Frontal cortex (tissue), 4 donors: ENCODE measurements around the gene DPYSL5. TPM values are rescaled to one million over a fixed set of nuclear protein-coding genes. Genes with fewer than 3 reads are reported as not detected.
"Not testable (repeated sequence)": the region's sequence is repeated elsewhere in the genome, so short reads cannot be mapped to it uniquely, and the experiment has no call there.

Experiments
- DNase-seq, 2 donors: peaks; one replicate each; pipeline ENCODE4 v3.0.0; 2012; ENCODE audit warnings: low spot score in 2 of 2
- FAIRE-seq: peaks from 2 replicates; lab custom pipeline; 2012; peaks lifted over from hg19 to GRCh38; lab: Jason Lieb, UNC
- total RNA-seq: library from RNA; depleted of rRNA; stranded (reverse); fragments of >200 nt; gene quantifications from one replicate; pipeline ENCODE4 v1.2.3, GENCODE V29; 2014
- donor health status: control.
- donor health status: control.
- donor health status: control.

The DPYSL5 gene, protein sequence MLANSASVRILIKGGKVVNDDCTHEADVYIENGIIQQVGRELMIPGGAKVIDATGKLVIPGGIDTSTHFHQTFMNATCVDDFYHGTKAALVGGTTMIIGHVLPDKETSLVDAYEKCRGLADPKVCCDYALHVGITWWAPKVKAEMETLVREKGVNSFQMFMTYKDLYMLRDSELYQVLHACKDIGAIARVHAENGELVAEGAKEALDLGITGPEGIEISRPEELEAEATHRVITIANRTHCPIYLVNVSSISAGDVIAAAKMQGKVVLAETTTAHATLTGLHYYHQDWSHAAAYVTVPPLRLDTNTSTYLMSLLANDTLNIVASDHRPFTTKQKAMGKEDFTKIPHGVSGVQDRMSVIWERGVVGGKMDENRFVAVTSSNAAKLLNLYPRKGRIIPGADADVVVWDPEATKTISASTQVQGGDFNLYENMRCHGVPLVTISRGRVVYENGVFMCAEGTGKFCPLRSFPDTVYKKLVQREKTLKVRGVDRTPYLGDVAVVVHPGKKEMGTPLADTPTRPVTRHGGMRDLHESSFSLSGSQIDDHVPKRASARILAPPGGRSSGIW
- 101 TPM for total RNA-seq

DNA sequence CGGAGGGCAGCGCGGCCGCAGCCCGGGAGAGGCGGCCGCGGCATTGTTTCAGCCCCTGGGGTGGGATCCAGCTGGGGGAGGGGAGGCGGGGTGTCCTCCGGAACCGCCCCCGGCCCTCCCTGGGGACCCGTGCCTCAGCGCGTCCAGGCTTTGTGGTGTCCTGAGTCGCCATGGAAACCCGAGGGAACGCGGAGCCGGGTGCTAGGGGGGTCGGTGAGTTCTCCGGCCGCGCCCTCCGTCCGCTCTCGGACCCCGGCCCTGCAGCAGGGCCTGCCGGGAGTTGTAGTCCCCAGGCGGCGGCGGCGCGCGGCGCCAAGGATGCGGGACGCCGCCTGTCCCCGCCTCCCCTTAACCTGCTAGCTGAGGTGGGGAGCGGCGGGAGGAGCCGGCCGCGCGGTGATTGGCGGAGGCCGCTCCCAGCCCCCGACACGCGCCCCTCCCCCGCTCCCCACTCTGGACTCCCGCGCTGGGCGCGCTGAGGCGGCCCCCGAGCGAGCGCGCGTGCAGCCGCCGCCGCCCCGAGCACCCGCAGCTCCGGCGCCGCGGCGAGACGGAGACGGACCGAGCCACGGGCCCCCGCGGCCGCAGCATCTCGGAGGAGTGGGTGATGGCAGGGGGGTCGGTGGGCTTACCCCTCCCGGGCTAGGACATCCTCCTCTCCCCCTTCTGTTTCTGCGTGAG is at the start of gene DPYSL5:
Gene DPYSL5 (plus strand): TSS at position 478 of the 681 bp plus-strand sequence. CDS start 50,368 bp downstream, outside the sequence.
- DNase-seq (peak; percentile 81 to 91), FAIRE-seq (no peak)

- FAIRE-seq: no peak
Observed at GRCh38 chr2:26801328-26801727, 46.6 kb upstream of the DPYSL5 start.

GRCh38 chr2:26801796-26802195 is 46.1 kb upstream of the DPYSL5 start:
- DNase-seq (no peak), FAIRE-seq (no peak)

More at GRCh38 chr2:26801328-26801727, 46.6 kb upstream of the DPYSL5 start:
- no peak for DNase-seq

DNA sequence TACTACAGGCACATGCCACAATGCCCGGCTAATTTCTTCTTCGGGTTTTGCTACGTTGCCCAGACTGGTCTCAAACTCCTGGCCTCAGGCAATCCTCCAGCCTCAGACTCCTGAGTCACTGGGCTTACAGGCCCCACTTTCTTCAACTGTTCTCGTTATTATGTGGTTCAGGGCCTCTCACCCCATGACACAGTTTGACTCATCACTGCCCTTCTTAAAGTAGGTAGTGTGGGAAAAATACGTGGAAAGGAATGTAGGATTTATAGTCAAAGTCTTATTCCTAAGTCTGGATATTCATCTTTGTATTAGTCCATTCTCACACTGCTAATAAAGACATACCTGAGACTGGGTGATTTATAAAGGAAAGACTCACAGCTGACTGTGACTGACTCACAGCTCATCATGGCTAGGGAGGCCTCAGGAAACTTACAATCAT is 42.7 kb upstream of the DPYSL5 start:
- FAIRE-seq: no peak
- no peak for DNase-seq

DNA sequence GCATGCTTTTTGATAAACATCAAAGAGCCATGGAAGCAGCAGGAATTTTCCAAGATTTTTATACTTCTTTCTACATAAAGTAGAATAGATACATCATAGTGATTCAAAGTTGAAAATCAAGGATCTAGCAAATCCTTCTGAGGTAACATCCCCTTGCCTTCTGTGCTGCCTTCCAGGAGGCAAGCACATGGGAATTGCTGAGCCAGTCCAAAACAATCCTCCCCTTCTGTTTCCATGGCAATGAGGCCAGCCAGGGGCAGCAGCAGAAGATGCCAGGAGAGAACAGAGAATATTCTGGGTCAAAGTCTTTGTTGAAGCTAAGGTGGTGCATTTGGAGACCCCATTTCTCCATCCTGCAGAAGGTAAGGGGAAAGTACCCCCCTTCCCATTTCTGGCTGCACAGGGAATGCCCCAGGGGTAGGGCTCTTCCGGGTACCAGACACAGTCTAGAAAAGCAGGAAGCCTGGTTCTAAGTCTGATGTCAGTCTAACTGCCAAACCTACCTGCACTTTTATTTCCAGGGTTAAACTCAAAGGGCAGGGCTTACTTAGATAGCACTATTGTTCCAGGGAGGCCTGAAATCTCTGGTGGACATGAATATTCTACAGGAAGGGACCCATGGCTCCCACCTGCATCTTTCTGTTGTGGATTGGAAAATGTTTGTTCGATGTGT is 40.0 kb upstream of the DPYSL5 start:
- DNase-seq (no peak), FAIRE-seq (no peak)

DNA sequence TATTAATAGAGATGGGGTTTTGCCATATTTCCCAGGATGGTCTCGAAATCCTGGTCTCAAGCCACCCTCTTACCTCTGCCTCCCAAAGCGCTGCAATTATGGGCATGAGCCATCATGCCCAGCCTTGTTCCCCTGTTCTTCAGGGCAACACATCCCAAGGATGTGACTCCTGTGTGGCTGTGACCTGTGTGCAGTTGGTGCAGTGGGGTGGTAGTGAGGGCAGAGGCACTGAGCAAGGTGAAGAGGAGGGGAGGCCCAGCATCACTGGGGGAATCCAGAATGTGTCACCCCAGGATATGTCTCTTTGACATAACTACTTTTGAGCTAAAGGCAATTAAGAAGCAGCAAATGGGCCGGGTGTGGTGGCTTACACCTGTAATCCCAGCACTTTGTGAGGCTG is 38.7 kb upstream of the DPYSL5 start:
- FAIRE-seq (no peak), DNase-seq (no peak)

DNA sequence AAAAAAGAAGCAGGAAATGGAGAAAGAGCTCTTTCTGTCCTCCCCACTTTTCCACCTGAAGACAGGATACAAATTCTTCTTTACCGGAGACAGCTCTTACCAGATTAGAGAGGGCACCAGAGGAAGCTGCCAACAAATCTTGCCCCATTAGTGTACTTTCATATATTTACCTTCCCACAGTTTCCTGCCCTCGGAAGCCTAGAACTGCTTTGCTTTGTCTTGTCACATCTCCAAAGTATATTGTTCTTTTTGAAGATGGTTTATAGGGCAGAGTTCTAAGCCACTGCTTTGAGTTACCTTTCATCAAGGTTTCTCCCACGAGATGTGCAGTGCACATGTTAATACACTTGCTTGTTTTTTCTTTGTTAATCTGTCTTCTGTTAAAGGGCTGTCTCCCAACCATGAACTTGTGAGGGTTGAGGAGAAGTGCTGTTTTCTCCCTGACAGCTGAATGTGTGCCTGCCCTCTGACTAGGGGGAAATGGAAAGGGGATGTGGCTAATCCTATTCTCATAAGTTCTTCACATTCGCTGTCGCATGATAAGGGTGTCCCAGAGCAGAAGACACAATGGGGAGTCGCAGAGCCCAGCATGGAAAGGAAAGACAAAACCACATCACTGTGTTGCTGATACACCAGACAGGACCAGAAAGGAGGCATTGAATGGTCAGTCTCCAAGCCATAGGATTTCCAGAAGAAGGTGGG is 37.9 kb upstream of the DPYSL5 start:
- DNase-seq (no peak), FAIRE-seq (no peak)

GRCh38 chr2:26811261-26811660 is 36.7 kb upstream of the DPYSL5 start:
- no peak for FAIRE-seq
- no peak for DNase-seq

DNA sequence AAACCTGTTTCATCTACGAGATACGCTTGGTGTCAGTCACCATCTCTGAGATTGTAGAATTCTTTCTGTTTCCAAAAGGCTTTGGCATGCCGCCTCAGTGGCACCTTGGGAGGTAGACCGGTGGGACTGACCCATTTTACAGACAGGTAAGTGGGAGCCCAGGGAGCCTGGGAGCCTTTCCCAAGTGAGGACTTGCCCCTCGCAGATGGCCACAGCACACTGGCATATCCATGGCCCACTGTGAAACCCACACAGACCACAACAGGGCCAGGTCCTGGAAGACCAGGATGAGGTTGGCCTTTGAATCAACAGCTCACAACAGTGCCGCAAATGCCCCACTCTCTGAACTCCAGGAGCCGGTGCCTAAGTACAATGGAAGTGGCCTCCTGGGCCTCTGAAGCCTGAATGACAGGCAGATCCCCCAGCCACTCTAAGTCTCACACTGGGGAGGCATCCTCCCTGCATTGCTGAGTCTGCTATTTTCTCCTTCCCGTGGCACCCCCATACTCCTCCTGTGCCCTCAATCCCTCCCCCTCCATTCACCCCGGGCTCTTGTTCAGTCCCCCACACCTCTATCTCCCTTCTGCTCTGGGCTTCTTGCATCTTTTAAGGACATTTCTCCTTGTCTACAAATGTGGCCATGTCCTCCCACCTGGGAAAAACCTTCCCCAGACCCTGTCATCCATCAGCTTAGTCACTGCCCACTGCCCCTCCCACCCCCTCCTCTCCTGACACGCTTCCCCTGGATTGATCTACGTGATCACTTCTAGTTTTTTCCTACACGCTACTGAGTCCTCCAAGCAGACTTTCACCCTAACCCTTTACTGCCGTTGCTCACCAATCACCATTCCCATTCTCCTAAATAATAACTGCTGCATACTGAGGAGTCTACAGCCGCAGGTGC is 35.9 kb upstream of the DPYSL5 start:
- DNase-seq (no peak), FAIRE-seq (no peak)

GRCh38 chr2:26812731-26813130 is 35.2 kb upstream of the DPYSL5 start:
- FAIRE-seq (no peak), DNase-seq (no peak)

DNA sequence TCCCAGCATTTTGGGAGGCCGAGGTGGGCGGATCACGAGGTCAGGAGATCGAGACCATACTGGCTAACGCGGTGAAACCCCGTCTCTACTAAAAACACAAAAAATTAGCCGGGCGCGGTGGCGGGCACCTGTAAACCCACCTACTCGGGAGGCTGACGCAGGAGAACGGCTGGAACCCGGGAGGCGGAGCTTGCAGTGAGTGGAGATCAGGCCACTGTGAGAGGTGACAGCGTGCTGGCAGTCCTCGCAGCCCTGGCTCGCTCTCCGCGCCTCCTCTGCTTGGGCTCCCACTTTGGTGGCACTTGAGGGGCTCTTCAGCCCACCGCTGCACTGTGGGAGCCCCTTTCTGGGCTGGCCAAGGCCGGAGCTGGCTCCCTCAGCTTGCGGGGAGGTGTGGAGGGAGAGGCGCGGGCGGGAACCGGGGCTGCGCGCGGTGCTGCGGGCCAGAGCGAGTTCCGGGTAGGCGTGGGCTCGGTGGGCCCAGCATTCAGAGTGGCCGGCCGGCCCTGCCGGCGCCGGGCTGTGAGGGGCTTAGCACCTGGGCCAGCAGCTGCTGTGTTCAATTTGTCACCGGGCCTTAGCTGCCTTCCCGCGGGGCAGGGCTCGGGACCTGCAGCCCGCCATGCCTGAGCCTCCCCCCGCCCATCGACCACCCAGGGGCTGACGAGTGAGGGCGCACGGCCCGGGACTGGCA is 33.7 kb upstream of the DPYSL5 start:
- FAIRE-seq, DNase-seq: not testable (repeated sequence)

DNA sequence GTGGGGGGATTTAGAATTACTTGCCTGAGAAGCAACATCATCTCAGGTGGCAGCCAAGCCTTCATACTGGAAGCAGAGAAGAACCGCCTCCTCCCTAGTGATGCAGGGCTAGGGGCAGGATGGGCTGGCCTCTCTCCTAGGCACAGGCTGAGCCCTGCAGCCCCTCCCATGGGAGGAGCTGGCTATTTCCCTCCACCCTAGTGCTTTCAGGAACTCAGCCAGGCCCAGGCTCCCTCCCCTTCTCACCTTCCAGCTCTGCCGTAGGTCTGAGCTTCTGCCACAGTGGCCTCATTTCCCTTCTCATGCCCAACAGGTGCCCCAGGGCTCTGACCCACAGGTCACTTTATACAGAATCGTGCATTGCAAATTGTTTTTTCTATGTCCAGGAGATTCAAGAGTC is 31.0 kb upstream of the DPYSL5 start:
- DNase-seq: no peak
- FAIRE-seq: no peak

GRCh38 chr2:26818255-26818654 is 29.7 kb upstream of the DPYSL5 start:
- DNase-seq: no peak
- FAIRE-seq: no peak

DNA sequence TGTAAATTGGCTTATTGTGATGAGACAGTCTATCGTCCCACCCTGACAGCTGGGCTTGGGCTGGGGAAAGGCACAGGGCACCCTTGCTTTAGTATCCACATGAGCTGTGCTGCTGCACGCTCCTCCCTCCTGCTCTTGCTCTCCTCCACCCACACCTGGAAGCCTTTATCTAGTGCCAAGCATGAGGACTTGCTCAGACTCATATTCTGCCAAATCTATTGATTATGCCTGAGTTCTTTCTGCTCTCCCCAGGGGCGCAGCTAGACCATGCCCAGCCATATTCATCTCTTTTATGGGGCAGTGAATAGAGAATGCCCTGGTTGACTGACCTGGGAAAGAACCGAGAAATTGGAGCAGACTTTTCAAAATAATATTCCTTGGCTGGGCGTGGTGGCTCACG is 29.0 kb upstream of the DPYSL5 start:
- FAIRE-seq (no peak), DNase-seq (no peak)

DNA sequence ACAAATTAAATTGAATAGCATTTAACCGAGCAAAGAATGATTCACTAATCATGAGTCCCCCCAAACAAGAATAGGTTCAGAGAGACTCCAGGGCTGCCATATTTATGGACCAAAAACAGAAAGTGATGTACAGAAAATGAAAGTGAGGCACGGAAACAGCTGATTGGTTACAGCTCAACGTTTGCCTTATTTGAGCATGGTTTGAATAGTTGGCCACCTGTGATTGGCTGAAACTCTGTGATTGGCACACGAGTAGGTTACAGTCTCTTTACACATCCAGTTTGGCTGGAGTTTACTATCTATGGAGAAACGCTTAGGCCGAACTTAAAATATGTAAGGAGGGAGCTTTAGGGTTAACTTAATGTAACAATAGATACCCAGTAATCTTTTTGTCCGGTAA is 27.0 kb upstream of the DPYSL5 start:
- DNase-seq (no peak), FAIRE-seq (no peak)

GRCh38 chr2:26822877-26823276 is 25.1 kb upstream of the DPYSL5 start:
- FAIRE-seq: no peak

DNA sequence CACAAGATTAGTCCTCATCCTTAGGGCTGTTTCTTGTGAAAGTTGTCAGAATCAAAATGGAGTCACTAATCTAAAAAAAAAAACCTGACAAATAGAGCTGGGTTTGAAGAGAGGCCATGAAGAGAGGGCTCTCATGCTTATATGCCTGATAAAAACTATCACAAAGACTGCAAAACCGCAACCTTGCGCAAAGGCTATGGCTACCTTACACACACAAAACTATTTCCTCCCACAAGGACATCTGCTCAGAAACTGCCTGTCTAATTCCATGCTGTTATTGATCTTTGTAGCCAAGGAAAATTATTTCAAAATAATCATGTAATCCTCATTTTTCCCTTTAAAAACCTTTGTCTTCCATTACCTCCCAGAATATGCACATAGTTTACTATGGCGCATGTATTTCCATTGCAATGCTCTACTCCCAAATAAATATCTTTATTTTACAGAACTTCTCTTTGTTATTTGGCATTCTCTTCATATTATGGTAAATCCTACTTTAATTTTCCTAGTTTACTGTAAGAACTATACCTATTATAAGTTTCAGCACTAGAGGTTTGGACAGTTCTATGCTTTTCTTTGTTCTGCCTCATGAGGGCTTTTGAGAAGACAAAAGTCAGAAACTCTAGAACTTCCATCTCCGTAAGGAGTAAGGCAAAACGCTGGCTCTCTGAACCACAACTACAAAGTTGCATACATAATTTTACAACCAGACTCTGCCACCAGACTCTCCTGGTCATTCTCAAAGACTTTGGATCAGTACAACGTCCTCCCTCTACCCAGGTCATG is 9.6 kb upstream of the DPYSL5 start:
- no peak for FAIRE-seq
- no peak for DNase-seq

More at GRCh38 chr2:26822877-26823276, 25.1 kb upstream of the DPYSL5 start:
- DNase-seq: no peak
